ENCODE measurements around the gene GNAI3. TPM values are rescaled to one million over a fixed set of nuclear protein-coding genes. Genes with fewer than 3 reads are reported as not detected.
A peak's percentile ranks its signal among the peaks of the same experiment; 100 is the strongest.

The GNAI3 gene
- total and polyA plus RNA-seq, 2 of the 13 experiments (the other 11 are each of a cell fraction or from before 2014, with no cell fraction given): 4.3 to 9.0 TPM

DNA sequence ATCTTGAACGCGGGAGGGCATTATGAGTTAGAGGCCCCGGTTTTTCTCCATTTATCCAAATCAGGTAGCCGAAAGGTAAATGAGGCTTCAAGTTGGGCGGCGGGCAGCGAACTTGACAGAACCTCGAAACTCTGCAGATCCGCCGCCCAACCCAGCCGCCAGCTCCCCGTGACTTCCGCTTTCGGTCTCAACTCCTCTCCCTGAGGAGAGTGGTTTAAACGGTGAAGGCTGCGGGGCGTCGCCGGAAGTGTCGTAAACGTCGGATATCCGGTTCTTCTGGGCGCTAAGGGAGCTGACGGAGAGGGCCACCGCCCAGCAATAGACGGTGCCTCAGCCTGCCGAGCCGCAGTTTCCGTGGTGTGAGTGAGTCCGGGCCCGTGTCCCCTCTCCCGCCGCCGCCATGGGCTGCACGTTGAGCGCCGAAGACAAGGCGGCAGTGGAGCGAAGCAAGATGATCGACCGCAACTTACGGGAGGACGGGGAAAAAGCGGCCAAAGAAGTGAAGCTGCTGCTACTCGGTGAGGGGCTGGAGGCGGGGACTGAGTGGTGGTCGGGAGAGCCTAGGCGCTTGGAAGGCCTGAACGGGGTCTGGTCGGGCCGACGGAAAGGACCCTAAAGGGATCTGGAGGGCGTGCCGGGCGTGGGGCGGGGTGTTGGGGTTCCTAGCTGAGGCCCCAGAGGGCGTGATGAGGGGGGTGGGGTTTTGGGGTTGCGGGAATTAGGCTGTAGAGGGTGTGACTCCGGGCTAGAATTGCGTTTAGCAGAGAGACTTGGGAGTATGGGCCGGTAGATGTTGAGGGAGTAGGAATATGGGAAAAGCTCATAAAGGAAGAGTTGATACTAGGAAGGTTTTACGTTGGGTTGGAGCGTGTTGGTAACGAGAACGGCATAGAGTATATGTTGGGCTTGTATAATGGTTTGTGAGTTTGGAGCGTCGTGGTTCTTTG, at the start of gene GNAI3 (continued):
- TF ChIP-seq ZNF747 (CRISPR knock-in tag; IDR thresholded peaks at IDR 0.05; ENCODE audit: borderline replicate concordance) (peak; percentile 92; the same call in 1 of the 2 replicates), SALL1 (CRISPR knock-in tag; IDR thresholded peaks at IDR 0.05) (peak; percentile 84), NFYB (CRISPR knock-in tag; IDR thresholded peaks at IDR 0.05) (peak; percentile 46; the same call in 1 of the 2 replicates), ZNF607 (CRISPR knock-in tag; IDR thresholded peaks at IDR 0.05; ENCODE audit: borderline replicate concordance) (peak; percentile 85), FOXK2 (IDR thresholded peaks at IDR 0.05) (no peak), NRL (CRISPR knock-in tag; IDR thresholded peaks at IDR 0.05; ENCODE audit: borderline replicate concordance) (peak; percentile 77; the same call in 1 of the 2 replicates), ZNF550 (CRISPR knock-in tag; IDR thresholded peaks at IDR 0.05; ENCODE audit: borderline replicate concordance) (no peak), ZNF652 (CRISPR knock-in tag; IDR thresholded peaks at IDR 0.05; ENCODE audit: borderline replicate concordance, low read depth) (no peak), HDAC6 (IDR thresholded peaks at IDR 0.05; ENCODE audit: low read depth, low read length) (no peak), SCMH1 (CRISPR knock-in tag; IDR thresholded peaks at IDR 0.05; ENCODE audit: borderline replicate concordance) (no peak), NFE2L1 (CRISPR knock-in tag; IDR thresholded peaks at IDR 0.05; ENCODE audit: borderline replicate concordance) (no peak), ZNF232 (CRISPR knock-in tag; IDR thresholded peaks at IDR 0.05; ENCODE audit: borderline replicate concordance) (no peak), CBX1 (IDR thresholded peaks at IDR 0.05; ENCODE audit: low read depth) (no peak), ZNF766 (CRISPR knock-in tag; IDR thresholded peaks at IDR 0.05; ENCODE audit: borderline replicate concordance) (peak; percentile 71; the same call in 1 of the 2 replicates), SAP130 (CRISPR knock-in tag; IDR thresholded peaks at IDR 0.05; ENCODE audit: low read depth) (peak; percentile 97)
- TF ChIP-seq, protein P1, sequence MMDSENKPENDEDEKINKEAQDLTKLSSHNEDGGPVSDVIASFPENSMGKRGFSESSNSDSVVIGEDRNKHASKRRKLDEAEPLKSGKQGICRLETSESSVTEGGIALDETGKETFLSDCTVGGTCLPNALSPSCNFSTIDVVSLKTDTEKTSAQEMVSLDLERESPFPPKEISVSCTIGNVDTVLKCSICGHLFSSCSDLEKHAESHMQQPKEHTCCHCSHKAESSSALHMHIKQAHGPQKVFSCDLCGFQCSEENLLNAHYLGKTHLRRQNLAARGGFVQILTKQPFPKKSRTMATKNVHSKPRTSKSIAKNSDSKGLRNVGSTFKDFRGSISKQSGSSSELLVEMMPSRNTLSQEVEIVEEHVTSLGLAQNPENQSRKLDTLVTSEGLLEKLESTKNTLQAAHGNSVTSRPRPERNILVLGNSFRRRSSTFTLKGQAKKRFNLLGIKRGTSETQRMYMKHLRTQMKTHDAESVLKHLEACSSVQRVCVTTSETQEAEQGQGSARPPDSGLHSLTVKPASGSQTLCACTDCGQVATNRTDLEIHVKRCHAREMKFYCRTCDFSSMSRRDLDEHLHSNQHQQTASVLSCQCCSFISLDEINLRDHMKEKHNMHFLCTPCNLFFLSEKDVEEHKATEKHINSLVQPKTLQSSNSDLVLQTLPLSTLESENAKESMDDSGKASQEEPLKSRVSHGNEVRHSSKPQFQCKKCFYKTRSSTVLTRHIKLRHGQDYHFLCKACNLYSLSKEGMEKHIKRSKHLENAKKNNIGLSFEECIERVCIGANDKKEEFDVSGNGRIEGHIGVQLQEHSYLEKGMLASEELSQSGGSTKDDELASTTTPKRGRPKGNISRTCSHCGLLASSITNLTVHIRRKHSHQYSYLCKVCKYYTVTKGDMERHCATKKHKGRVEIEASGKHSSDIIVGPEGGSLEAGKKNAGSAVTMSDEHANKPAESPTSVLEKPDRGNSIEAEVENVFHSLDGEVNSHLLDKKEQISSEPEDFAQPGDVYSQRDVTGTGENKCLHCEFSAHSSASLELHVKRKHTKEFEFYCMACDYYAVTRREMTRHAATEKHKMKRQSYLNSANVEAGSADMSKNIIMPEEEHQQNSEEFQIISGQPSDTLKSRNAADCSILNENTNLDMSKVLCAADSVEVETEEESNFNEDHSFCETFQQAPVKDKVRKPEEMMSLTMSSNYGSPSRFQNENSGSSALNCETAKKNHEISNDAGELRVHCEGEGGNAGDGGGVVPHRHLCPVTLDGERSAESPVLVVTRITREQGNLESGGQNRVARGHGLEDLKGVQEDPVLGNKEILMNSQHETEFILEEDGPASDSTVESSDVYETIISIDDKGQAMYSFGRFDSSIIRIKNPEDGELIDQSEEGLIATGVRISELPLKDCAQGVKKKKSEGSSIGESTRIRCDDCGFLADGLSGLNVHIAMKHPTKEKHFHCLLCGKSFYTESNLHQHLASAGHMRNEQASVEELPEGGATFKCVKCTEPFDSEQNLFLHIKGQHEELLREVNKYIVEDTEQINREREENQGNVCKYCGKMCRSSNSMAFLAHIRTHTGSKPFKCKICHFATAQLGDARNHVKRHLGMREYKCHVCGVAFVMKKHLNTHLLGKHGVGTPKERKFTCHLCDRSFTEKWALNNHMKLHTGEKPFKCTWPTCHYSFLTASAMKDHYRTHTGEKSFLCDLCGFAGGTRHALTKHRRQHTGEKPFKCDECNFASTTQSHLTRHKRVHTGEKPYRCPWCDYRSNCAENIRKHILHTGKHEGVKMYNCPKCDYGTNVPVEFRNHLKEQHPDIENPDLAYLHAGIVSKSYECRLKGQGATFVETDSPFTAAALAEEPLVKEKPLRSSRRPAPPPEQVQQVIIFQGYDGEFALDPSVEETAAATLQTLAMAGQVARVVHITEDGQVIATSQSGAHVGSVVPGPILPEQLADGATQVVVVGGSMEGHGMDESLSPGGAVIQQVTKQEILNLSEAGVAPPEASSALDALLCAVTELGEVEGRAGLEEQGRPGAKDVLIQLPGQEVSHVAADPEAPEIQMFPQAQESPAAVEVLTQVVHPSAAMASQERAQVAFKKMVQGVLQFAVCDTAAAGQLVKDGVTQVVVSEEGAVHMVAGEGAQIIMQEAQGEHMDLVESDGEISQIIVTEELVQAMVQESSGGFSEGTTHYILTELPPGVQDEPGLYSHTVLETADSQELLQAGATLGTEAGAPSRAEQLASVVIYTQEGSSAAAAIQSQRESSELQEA (CRISPR knock-in tag; IDR thresholded peaks at IDR 0.05; ENCODE audit: not compliant biosample characterization): no peak
- TF ChIP-seq, protein P2, sequence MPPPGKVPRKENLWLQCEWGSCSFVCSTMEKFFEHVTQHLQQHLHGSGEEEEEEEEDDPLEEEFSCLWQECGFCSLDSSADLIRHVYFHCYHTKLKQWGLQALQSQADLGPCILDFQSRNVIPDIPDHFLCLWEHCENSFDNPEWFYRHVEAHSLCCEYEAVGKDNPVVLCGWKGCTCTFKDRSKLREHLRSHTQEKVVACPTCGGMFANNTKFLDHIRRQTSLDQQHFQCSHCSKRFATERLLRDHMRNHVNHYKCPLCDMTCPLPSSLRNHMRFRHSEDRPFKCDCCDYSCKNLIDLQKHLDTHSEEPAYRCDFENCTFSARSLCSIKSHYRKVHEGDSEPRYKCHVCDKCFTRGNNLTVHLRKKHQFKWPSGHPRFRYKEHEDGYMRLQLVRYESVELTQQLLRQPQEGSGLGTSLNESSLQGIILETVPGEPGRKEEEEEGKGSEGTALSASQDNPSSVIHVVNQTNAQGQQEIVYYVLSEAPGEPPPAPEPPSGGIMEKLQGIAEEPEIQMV (CRISPR knock-in tag; IDR thresholded peaks at IDR 0.05; ENCODE audit: low read depth): no peak
- TF ChIP-seq, protein P3, sequence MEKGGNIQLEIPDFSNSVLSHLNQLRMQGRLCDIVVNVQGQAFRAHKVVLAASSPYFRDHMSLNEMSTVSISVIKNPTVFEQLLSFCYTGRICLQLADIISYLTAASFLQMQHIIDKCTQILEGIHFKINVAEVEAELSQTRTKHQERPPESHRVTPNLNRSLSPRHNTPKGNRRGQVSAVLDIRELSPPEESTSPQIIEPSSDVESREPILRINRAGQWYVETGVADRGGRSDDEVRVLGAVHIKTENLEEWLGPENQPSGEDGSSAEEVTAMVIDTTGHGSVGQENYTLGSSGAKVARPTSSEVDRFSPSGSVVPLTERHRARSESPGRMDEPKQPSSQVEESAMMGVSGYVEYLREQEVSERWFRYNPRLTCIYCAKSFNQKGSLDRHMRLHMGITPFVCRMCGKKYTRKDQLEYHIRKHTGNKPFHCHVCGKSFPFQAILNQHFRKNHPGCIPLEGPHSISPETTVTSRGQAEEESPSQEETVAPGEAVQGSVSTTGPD (CRISPR knock-in tag; IDR thresholded peaks at IDR 0.05): no peak
